Breast epithelium (tissue), 3 donors: ENCODE results near the gene SLC6A7.

Experiments
- POLR2A ChIP-seq: fragments of 450-650 bp; IDR thresholded peaks from one replicate; pipeline ENCODE4 v1.6.1; 2016; ENCODE audit warnings: antibody characterized with exemption, mild to moderate bottlenecking, moderate library complexity
- POLR2AphosphoS5 ChIP-seq, 3 donors: sonication (generic); formaldehyde crosslinking; IDR thresholded peaks; one replicate each; pipeline ENCODE4 v1.6.1; 2017; ENCODE audit warnings: antibody characterized with exemption in 3 of 3
- TF ChIP-seq, protein P1 (sequence below), 3 donors: fragments of 450-650 bp; IDR thresholded peaks; one replicate each; pipeline ENCODE4 v1.5.1; 2016 to 2017; ENCODE audit warnings: antibody characterized with exemption in 3 of 3, mild to moderate bottlenecking in 3 of 3, moderate library complexity in 3 of 3

DNA sequence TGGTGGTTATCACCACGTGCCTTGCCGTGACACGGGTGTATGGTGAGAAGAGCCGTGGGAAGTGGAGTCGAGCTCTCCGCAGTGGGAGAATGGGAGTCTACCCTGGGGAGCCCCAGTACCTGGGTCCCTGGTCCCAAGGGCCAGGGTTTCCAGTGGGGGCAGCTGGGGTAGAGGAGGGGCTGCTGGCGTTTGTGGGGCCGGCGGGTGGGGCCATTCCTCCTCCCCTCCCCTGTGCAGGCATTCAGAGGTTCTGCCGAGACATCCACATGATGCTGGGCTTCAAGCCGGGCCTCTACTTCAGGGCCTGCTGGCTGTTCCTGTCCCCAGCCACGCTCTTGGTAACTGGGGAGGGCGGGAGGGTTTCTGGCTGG lies 14.7 kb downstream of the SLC6A7 start:
- no peak for TF ChIP-seq POLR2A
- TF ChIP-seq, protein P1, sequence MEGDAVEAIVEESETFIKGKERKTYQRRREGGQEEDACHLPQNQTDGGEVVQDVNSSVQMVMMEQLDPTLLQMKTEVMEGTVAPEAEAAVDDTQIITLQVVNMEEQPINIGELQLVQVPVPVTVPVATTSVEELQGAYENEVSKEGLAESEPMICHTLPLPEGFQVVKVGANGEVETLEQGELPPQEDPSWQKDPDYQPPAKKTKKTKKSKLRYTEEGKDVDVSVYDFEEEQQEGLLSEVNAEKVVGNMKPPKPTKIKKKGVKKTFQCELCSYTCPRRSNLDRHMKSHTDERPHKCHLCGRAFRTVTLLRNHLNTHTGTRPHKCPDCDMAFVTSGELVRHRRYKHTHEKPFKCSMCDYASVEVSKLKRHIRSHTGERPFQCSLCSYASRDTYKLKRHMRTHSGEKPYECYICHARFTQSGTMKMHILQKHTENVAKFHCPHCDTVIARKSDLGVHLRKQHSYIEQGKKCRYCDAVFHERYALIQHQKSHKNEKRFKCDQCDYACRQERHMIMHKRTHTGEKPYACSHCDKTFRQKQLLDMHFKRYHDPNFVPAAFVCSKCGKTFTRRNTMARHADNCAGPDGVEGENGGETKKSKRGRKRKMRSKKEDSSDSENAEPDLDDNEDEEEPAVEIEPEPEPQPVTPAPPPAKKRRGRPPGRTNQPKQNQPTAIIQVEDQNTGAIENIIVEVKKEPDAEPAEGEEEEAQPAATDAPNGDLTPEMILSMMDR (IDR thresholded peaks at IDR 0.05), result no peak
- TF ChIP-seq POLR2AphosphoS5 (IDR thresholded peaks at IDR 0.05), result no peak
